ENCODE results near the gene UBR7. TPM values are rescaled to one million over a fixed set of nuclear protein-coding genes. Genes with fewer than 3 reads are reported as not detected.
A peak's percentile ranks its signal among the peaks of the same experiment; 100 is the strongest.
"Not testable (repeated sequence)": the region's sequence is repeated elsewhere in the genome, so short reads cannot be mapped to it uniquely, and the experiment has no call there.

Gene UBR7
- total and polyA plus RNA-seq, 7 donors: 11.5 to 32.6 (median 17.0) TPM

DNA sequence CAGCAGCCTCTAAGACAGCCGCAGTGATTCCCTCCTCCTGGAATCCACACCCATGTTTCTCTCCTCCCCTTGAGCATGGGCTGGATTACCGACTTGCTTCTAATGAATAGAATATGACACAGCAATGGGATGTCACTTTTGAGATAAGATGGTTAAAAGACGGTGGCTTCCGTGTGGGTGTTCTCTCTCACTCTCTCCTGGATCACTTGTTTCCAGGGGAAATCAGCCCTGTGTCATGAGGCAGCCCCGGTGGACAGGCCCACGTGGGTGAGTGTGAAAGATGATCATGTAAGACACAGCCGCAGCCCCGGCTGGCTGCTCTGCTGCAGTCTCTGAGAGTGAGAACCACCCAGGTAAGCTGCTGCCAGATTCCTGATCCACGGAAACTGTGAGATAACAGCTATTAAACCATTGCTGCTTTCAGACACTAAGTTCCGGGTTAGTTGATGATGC, 33.1 kb upstream of the UBR7 start:
- Histone ChIP-seq H3K36me3 (ENCODE audit: insufficient read depth in 1 of 2, low read depth in 1 of 2) (no peaks in the 10 kb centered on the region), H3K4me3 (no peak overlapping the region), H3K4me1 (no peaks in the 10 kb centered on the region), H3K27me3 (ENCODE audit: insufficient read depth in 3 of 3, low read length in 2 of 3) (peaks cover 0 to 11% (median 0%) of the 10 kb centered on the region in 3 donors), H3K27ac (no peak overlapping the region), H3K9me3 (no peaks in the 10 kb centered on the region)
- TF ChIP-seq, protein P1, sequence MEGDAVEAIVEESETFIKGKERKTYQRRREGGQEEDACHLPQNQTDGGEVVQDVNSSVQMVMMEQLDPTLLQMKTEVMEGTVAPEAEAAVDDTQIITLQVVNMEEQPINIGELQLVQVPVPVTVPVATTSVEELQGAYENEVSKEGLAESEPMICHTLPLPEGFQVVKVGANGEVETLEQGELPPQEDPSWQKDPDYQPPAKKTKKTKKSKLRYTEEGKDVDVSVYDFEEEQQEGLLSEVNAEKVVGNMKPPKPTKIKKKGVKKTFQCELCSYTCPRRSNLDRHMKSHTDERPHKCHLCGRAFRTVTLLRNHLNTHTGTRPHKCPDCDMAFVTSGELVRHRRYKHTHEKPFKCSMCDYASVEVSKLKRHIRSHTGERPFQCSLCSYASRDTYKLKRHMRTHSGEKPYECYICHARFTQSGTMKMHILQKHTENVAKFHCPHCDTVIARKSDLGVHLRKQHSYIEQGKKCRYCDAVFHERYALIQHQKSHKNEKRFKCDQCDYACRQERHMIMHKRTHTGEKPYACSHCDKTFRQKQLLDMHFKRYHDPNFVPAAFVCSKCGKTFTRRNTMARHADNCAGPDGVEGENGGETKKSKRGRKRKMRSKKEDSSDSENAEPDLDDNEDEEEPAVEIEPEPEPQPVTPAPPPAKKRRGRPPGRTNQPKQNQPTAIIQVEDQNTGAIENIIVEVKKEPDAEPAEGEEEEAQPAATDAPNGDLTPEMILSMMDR (IDR thresholded peaks at IDR 0.05): no peak
- intact Hi-C loops (cut with DNase I): no loop called here
- WGBS, 3 donors: 21 to 25% (median 23%) methylated on average over 10 of the region's 10 CpGs
- ATAC-seq (peak in 2 of 4 donors; percentile 42 to 56), DNase-seq (no peak)

DNA sequence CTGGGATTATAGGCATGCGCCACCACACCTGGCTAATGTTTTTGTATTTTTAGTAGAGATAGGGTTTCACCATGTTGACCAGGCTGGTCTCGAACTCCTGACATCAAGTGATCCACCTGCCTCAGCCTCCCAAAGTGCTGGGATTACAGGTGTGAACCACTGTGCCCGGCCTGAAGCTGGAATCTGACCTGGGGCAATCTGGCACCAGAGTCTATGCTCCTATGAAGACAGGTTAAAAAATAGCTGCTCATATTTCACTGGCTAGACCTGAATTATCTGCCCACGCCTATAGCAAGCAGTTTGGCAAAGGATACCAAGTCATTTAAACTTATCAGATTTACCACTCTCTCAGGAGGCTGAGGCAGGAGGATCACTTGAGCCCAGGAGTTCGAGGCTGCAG, 32.3 kb upstream of the UBR7 start:
- H3K4me1 ChIP-seq; H3K4me3 ChIP-seq; H3K9me3 ChIP-seq; DNase-seq; H3K27ac ChIP-seq; ATAC-seq; H3K36me3 ChIP-seq (ENCODE audit: insufficient read depth in 1 of 2, low read depth in 1 of 2): not testable (repeated sequence)
- peaks cover 0 to 11% (median 0%) of the 10 kb centered on the region in 3 donors for H3K27me3 ChIP-seq (ENCODE audit: insufficient read depth in 3 of 3, low read length in 2 of 3)
- 72 to 78% (median 78%) methylated on average over 5 of the region's 5 CpGs for WGBS, 3 donors
- intact Hi-C loops (cut with DNase I): loop anchor here in 1 of 2 donors (5.0 kb wide), 1 partner anchor 62 kb away; no protein-coding TSS in a partner anchor

DNA sequence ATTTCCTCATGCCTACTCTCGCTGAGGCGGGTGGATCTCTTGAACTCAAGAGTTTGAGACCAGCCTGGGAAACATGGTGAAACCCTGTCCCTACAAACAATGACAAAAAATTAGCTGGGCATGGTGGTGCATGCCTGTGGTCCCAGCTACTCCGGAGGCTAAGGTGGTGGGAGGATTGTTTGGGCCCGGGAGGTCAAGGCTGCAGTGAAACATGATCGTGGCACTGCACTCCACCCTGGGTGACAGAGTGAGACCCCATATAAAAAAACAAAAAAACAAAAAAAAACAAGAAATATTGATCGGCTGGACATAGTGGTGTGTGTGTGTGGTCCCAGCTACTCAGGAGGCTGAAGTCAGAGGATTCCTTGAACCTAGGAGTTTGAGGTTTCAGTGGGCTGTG, 31.6 kb upstream of the UBR7 start:
- no peaks in the 10 kb centered on the region for H3K9me3 ChIP-seq
- H3K27me3 ChIP-seq (ENCODE audit: insufficient read depth in 3 of 3, low read length in 2 of 3): peaks cover 0 to 11% (median 0%) of the 10 kb centered on the region in 3 donors
- intact Hi-C loops (cut with DNase I): loop anchor here in 1 of 2 donors (5.0 kb wide), 1 partner anchor 63 kb away; no protein-coding TSS in a partner anchor
- TF ChIP-seq, protein P1 (IDR thresholded peaks at IDR 0.05): no peak
- WGBS, 3 donors: 66 to 70% (median 69%) methylated on average over 6 of the region's 6 CpGs
- DNase-seq: no peak
- H3K27ac ChIP-seq: no peak overlapping the region
- H3K4me1 ChIP-seq: no peaks in the 10 kb centered on the region
- no peaks in the 10 kb centered on the region for H3K36me3 ChIP-seq (ENCODE audit: insufficient read depth in 1 of 2, low read depth in 1 of 2)
- H3K4me3 ChIP-seq: no peak overlapping the region
- no peak for ATAC-seq

DNA sequence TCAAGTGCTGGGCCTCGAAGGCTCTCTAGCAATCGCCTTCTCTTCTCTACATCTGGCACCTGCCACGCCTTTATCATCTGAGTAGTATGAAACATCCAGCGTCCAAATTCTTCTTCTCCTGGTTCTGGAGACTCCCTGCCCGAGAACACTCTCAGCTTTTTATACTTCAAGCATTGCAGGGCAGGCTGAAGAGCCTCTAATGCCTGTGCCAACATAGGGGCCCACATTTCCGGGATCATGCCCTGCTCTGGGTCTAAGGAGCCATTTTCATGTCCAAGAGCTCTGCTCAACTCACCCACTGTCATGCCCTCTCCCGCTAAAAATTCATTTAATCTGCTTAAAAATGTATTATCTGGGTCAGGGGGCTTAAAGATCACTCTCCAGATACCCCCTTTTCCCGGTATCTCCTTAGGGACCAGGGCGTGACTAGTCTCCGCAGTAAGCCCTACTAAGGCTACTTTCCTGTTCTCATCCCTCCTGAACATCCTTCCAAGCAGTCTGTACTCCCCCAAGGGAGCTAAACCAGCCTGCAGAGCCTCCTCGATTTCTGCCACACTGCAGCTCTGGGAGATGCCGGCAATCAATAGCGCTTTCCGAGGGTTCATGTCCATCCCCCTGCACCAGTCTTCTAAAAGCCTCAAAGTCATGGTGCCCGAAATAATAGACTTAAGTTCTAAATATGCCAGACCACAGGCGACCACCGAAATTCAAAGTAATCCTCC, 23.3 kb upstream of the UBR7 start:
- peaks cover 6 to 44% of the 10 kb centered on the region in 2 donors for H3K36me3 ChIP-seq (ENCODE audit: insufficient read depth in 1 of 2, low read depth in 1 of 2)

More for the DNA sequence above, 23.3 kb upstream of the UBR7 start:
- Histone ChIP-seq H3K4me3 (peak overlapping the region; percentile 89), H3K9me3 (no peaks in the 10 kb centered on the region), H3K27me3 (ENCODE audit: insufficient read depth in 3 of 3, low read length in 2 of 3) (no peaks in the 10 kb centered on the region), H3K27ac (peak overlapping the region; percentile 92), H3K4me1 (peaks cover 19% of the 10 kb centered on the region)
- no peak for DNase-seq
- ATAC-seq: no peak
- intact Hi-C loops (cut with DNase I): loop anchor here (2.0 to 5.0 kb wide), 2 partner anchors 23 to 71 kb away; partner anchors contain the start of genes GON7 (in 1 of the 2) and UBR7 (in 1 of the 2)
- WGBS, 3 donors: 49% methylated on average over 17 of the region's 17 CpGs
- TF ChIP-seq, protein P1 (IDR thresholded peaks at IDR 0.05): no peak

Data from psoas muscle (tissue), 8 donors.